SIG-M5 (cell line): Measurements from ENCODE around the gene TAF6.

Experiments
- DNase-seq: peaks from one replicate; lab custom pipeline; 2025; lab: John Stamatoyannopoulos, UW

TAF6 gene

DNA sequence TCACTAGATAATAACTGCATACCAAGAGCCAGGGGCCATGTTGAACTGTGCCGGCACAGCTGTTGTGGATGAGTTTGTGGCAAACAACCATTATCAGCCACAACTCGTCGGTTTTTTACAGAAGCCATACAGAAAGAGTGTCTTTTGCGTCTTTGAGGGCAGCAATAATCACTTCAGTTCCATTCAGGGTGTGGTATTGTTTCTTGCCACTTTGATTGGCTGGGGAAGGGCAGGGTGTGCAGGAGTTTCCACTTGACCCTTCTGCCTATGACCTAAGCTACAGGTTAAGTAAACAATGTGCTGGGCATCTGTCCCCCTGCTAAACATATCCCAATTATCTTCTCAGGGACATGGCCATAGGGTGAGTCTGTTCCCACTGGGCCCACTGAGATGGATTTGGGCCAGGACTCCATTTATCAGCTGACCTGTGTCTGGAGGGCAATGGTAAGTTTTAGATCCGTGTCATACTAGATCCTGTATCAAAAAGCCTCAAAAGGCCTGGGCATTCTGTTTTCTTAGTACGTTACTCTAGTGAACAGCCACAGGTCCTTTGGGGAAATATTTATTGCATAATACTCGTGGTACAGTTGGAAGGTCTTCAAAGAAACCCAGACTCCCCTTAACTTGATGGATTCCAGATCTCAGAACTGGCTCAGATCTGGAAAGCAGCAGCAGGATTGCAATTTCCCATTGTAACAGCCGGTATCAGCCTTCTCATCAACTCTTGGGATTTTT is 53.5 kb downstream of the TAF6 start:
- DNase-seq, result no peak

DNA sequence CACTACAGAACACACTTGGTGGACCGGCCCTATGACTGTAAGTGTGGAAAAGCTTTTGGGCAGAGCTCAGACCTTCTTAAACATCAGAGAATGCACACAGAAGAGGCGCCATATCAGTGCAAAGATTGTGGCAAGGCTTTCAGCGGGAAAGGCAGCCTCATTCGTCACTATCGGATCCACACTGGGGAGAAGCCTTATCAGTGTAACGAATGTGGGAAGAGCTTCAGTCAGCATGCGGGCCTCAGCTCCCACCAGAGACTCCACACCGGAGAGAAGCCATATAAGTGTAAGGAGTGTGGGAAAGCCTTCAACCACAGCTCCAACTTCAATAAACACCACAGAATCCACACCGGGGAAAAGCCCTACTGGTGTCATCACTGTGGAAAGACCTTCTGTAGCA is 55.0 kb downstream of the TAF6 start:
- DNase-seq, result no peak

DNA sequence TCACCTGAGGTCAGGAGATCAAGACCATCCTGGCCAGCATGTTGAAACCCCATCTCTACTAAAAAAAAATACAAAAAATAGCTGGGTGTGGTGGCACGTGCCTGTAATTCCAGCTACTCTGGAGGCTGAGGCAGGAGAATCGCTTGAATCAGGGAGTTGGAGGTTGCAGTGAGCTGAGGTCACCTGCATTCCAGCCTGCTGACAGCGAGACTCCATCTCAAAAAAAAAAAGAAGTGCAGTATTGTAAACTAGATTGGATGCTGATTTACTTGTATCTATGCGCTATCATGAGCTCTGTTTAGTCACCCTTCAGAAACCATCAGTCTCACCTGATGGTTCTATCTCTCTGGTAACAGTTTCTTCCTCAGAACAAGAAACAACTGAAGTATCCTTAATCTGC is 55.8 kb downstream of the TAF6 start:
- DNase-seq, result no peak

DNA sequence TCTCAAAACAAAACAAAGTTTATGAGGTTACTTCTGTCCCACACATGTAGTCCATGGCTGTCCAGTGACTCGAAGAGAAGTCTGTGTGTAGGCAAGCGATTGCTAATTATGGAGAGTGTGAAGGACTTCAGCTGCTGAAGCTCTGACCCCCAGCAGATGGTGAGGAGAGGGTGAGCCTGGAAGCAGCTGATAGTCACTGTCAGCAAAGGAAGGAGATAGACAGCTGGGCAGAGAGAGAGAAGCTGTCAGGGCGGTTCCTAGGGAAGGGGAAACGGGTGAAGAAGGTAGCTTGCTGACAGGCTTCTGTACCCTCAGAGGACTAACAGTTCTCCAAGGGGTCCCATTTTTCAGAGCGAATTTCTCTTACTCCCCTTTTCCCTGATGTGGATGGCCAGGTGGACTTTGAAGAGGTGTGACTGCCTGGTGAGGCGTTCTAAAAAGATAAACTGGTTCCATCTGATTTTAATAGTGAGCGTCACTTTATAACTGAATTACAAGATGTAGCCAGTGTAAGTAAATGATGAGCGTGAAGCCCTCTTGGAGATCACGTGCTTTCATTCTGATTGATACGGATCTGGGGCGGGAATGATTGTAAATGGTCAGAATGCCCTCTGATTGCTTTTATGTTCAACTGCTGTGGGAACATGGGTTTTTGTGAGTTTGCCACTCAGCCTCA is 57.5 kb downstream of the TAF6 start:
- DNase-seq, result no peak

DNA sequence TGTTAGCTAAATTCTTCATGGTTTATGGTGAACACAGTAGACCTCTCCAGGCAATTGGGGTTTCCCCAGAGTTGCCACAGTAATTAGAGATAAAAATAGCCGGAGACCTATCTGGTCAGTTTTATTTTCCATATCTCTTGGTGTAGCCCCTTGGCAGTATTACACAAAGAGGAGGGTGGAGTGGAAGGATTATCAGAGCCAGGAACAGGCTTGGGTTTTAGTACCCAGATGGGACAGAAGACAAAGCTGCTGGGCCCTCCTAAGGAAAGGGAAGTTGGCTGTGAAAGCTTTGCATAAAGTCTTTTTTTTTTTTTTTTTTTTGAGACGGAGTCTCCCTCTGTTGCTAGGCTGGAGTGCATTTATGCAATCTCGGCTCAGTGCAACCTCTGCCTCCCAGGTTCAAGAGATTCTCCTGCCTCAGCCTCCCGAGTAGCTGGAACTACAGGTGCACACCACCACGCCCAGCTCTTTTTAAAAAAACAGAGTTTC is 59.9 kb downstream of the TAF6 start:
- DNase-seq, result no peak
